DMS114 treated with DMSO at 0.1 percent for 48 hours (cell line): Measurements from ENCODE around the gene SPATS1.
A peak's percentile ranks its signal among the peaks of the same experiment; 100 is the strongest.

Experiments used
- DNase-seq: peaks from one replicate; lab custom pipeline; 2025; ENCODE audit not compliant: unreplicated experiment; lab: John Stamatoyannopoulos, UW

SPATS1 gene

GRCh38 chr6:44387346-44388134 lies 45.1 kb downstream of the SPATS1 start, which contains the start of gene CDC5L:
Gene CDC5L, plus strand, starts transcription at chr6:44387706. Its CDS starts 118 bp downstream, at chr6:44387824.
- peak; percentile 99 for DNase-seq

- DNase-seq = no peak
These were observed 45.7 kb downstream of the SPATS1 start for GRCh38 chr6:44388135-44388487.

GRCh38 chr6:44388887-44389286 lies 46.4 kb downstream of the SPATS1 start:
- DNase-seq = no peak

GRCh38 chr6:44390158-44390683 lies 47.8 kb downstream of the SPATS1 start:
- DNase-seq = no peak
